ENCODE results near the gene ZNF821.
A peak's percentile ranks its signal among the peaks of the same experiment; 100 is the strongest.
"Not testable (repeated sequence)": the region's sequence is repeated elsewhere in the genome, so short reads cannot be mapped to it uniquely, and the experiment has no call there.

ZNF821 gene, protein sequence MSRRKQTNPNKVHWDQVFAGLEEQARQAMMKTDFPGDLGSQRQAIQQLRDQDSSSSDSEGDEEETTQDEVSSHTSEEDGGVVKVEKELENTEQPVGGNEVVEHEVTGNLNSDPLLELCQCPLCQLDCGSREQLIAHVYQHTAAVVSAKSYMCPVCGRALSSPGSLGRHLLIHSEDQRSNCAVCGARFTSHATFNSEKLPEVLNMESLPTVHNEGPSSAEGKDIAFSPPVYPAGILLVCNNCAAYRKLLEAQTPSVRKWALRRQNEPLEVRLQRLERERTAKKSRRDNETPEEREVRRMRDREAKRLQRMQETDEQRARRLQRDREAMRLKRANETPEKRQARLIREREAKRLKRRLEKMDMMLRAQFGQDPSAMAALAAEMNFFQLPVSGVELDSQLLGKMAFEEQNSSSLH

DNA sequence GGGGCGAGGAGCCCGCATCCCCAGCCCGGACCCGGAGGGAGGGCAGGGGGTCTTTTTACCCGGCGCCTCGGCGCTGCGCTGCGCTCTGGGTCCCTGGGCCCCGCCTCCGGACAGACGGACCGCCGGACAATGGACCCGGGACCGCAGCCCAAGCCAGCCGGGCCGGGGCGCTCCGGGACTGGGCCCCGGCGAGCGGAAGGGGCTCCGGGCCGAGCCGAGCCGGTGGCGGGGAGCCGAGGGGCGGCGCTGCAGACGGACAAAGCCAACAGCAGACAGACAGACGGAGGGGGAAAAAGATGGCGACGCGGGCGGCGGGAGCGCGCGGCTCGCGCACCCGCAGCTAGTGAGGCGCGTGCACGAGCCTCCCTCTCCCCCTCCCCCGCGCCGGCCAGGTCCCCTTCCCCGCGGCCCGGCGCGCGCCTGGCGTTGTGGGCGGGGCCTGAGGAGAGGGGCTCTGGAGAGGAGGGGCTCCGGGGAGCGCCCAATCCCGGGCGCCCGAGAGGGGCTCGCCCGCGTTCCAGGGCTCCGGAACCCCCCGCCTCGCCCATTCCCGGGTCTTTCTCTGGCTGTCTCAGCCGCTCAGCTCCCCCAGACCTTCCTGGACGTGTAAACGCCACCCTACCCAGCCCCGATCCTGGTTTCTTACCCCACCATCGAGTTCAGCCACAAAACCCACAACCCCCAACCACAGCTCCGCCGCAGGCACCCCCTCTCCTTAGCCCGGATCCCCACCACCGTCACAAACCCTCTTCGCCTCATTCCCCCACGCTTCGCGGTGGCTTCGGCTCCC lies at the start of gene ZNF821:
Gene ZNF821 (minus strand): TSS at position 334 of the 790 bp plus-strand sequence. CDS start 4,236 bp downstream, outside the sequence.
- DNase-seq (ENCODE audit: low spot score) = peak; percentile 62

DNA sequence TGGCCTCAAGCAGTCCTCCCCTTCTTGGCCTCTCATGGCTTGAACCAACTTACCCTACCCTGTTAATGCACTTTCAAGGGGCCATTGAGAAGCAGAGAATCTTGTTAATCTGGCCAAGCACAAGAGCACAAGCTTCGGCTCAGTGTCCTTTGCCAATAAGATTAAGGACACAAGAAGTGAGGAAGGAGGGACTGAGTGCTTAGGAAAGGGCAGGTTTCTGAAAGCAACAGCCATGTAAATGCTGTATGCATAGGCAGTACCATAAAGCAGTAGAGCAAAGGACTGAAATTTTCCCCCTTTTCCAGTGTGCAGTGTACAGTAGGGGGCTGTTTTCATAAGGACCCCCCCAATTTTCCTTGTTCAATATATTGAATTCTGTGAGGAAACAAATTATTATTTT lies 49.0 kb upstream of the ZNF821 start:
- no peak for DNase-seq (ENCODE audit: low spot score)

DNA sequence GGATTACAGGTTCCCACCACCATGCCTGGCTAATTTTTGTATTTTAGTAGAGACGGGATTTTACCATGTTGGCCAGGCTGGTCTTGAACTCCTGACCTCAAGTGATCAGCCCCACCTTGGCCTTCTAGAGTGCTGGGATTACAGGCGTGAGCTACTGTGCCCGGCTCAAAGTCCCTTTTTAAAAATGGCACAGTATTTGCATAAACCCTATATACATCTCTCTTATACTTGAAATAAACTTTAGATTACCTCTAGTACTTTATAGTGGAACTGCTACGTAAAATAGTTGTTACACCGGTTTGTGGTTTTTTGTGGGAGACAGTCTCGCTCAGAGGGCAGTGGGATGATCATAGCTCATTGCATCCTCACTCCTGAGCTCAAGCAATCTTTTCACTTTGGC lies 47.6 kb upstream of the ZNF821 start:
- no peak for DNase-seq (ENCODE audit: low spot score)

DNA sequence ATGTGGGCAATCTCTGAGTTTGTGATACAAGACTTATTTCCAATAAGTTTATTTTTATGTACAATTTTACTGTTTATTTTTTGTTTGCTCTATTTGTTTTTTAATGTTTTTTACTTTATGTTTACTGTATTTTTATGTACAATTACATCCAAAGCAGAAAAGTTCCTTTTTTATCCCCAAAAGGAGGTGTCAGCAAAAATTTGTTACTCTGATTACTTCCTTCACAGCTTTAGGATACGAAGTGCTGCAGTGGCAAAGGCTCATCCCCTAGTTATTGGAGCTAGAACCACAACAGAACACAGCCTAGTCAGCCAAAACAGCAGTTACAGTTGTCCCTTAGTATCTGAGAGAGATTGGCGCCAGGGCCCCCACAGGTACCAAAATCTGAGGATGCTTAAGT lies 47.0 kb upstream of the ZNF821 start:
- DNase-seq (ENCODE audit: low spot score) = no peak

DNA sequence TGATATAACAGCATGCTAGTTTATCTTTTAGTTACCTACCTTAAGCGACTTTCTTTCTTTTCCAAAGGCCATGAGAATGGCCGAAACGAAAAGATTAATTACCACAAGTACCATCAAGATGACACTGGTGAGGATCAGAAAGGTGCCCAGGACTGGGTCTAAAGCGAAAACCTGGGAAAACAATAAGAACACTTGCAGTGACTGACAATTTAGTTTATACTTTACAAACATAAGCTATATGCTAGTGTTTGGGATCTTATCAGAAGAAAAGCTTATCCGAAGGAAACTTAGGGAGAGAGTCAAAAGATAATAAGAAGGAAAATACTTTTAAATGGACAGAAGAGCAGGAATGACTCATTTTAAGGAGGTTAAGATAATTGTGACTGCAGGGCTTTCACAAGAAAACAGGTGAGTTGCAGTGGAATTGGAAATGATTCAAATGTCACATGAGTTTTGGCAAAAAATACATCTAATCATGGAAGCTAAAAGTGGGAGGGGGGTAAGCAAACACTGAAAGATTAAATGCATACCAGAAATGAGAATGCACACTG lies 46.1 kb upstream of the ZNF821 start:
- no peak for DNase-seq (ENCODE audit: low spot score)

DNA sequence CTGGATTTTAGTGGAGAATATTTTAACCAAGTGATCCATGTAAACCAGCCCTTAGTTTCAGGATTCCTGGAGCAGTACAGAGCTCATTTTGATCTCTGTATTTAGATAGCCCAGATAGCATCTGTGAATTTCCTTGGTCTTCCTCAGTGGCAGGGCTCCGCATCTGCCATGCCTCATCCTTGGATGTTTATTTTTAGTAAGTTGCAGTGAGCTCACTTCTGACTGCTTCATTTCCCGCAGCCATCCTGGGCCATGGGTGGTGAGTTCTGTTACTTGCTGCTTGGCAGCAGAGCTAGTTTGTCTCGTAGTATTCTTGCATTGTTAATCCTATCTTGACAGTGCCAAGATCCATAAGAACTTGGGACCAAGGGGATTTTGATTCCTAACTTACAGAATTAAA lies 45.1 kb upstream of the ZNF821 start:
- DNase-seq (ENCODE audit: low spot score) = no peak

DNA sequence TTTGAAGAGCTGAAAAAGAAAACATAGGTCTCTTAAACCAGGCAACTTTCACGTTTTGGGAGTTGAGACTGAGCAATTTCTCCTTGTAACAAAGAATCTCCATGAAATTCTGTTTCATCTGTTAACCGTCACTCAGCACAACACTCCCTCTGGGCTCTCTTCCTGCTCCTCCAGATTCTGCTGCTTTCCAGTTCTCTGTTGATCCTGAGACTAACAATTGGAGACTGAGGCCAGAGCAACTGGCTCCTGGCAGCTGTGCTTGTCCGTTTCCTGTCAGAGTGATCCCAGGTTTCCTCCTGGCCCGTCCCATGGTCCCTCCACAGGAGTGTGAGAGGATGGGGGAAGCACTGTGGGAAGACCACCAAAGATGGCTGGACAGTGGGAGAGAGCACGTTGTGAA lies 43.8 kb upstream of the ZNF821 start:
- no peak for DNase-seq (ENCODE audit: low spot score)

DNA sequence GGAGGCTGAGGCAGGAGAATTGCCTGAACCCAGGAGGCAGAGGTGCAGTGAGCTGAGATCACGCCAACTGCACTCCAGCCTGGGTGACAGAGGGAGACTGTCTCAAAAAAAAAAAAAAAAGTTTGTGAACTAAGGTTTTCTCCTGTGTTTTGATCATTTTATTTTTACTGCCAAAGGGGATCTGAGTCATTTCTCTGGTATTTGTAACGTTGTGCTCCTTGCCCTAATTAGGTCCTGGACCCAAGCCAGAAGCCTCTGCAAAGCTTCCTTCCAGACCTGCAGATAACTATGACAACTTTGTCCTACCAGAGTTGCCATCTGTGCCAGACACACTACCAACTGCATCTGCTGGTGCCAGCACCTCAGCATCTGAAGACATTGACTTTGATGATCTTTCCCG lies 43.4 kb upstream of the ZNF821 start:
- peak; percentile 8 for DNase-seq (ENCODE audit: low spot score)

DNA sequence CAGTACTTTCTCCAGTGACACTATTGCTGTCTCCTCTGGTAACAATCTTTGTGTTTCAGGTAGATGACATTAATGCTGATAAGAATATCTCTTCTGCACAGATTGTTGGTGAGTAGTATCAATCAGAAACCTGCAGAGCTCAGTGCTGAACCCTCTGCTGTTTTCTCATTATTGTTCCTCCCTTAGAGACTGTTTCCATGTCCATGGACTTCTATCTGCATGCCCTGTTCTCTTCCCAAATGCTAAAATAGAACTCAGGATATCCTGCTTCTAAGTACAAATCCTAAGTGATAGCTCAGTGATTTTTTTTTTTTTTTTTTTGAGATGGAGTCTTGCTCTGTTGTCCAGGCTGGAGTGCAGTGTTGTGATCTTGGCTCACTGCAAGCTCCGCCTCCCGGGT lies 40.7 kb upstream of the ZNF821 start:
- DNase-seq (ENCODE audit: low spot score) = no peak

DNA sequence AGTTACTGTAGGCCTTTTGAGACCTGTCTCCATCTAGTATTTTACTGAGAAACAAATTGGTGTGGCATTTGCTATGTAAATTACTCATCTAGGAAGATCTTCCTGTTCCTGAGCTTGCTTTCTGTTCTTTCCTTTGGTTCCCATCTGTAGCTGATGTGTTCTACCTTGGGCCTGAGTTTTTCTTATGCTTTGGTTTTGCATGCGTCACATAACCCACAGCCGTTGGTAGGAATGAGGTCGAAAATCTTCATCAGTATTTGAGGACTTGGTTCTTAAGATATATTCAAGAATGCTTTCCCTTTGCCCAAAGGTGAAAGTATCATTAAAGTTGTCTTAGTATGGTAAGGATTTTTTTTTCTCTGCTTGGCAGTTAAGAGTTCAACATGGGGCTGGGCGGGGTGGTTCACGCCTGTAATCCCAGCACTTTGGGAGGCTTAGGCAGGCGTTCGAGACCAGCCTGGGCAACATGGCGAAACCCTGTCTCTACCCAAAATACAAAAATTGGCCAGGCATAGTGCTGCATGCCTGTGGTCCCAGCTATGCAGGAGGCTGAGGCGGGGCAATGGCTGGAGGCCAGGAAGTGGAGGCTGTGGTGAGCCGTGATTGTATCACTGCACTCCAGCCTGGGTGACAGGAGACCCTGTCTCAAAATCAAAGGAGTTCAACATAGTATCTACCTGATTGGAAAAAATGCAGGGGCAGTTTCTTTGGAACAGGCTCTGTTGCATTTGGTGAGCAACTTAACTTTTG lies 40.1 kb upstream of the ZNF821 start:
- DNase-seq (ENCODE audit: low spot score) = no peak

DNA sequence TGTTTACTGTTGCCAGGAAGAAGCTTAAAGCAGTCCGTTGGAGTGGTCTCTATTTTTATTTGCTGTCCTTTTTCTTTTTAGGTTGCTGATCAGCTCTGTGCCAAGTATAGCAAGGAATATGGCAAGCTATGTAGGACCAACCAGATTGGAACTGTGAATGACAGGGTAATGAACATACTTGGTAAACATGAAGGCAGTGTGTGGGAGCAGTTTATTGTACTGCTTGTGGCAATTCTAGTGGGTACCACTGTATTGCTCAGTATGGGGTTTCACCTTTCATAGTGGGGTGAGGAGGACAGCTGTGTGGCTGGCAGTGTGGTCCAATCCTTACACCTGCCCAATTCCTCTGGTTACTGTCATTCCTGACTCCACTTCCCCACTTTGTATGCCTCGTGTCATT lies 36.7 kb upstream of the ZNF821 start:
- DNase-seq (ENCODE audit: low spot score) = no peak

DNA sequence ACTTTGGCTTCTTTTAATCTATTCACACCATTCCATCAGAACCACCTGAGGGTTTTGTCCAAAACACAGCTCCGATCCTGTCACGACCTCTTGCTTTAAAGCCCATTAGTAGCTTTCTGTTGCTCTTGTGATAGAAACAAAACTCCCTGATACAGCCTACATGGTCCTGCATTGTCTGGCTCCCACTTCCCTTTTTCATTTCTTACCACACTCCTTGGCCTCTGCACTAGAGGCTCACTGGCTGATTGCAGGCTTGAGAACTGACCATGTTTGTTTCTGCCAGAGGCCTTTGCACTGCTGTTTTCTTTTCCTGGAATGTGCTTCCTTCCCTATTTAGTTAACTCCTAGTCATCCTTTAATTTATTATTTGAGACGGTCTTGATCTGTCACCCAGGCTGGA lies 35.1 kb upstream of the ZNF821 start:
- DNase-seq (ENCODE audit: low spot score) = no peak

DNA sequence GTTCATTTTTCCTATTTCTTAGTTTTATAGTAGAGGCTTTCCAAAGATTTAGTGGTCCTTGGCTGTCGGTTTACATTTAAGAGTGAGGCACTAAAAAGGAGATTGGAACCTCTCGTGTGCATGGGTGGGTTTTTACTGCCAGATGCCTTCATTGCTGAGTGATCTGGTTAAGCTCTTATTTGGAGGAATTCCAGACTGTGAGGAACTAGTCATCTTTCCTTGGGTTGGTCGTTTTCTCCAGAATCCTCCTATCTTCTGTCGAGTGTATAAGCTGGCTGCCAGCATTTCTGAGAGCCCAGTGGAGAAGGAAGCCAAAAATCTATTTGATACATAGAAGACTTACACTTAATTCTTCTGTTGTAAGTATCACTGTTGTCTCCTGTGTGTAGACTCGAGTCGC lies 33.9 kb upstream of the ZNF821 start:
- DNase-seq (ENCODE audit: low spot score) = no peak

DNA sequence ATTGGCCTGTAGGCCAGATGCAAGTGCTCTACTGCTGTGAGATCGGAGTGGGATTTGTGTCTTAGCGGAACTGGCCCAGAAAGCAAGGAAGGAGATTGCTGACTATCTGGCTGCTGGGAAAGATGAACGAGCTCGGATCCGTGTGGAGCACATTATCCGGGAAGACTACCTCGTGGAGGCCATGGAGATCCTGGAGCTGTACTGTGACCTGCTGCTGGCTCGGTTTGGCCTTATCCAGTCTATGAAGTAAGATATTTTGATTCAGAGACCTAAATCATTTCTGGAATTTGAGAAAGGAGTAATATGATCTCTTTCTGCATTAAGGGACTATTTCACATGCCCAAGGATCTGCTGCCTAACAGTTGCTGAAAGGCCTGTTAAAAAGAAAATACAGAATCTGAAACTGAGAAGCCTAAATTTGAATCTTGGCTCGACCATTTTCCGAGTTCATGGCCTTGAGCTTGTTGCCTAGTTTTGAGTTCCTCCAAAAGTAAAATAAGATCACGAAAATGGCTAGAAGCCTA lies 32.5 kb upstream of the ZNF821 start:
- DNase-seq (ENCODE audit: low spot score) = no peak

DNA sequence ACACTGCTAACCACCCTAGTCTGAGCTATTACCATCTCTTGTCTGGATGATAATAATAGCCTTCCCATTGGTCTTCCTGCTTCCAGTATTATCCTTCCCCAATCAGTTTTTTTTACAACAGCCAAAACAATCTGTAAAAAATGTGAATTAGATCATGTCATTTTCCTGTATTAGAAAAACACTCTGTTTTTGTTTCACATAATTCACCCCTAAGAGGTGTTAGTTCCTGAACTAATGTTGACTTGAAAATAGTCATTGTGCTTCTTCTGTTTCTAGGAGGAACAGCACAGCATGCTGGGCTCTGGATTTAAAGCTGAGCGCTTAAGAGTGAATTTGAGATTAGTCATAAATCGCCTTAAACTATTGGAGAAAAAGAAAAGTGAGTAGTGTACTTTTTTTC lies 31.4 kb upstream of the ZNF821 start:
- DNase-seq (ENCODE audit: low spot score) = no peak

DNA sequence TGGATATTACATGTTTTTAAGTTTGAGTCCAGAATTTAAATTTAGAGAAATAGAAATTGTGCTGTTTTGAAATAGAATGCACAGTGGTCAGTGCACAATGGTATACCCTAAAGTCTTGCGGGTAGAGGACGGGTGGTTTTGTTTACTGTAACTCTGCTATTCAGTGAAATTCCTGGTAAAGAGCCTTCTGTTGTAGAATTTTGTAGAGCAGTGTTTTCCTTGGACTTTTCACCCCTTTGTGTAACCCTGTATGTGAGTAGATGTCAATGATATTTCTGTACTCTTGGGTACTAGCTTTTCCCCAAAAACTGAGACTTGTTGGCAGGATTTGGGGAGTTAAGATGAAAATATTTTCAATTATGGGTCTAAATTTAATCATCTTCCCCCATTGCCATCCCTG lies 30.8 kb upstream of the ZNF821 start:
- no peak for DNase-seq (ENCODE audit: low spot score)

DNA sequence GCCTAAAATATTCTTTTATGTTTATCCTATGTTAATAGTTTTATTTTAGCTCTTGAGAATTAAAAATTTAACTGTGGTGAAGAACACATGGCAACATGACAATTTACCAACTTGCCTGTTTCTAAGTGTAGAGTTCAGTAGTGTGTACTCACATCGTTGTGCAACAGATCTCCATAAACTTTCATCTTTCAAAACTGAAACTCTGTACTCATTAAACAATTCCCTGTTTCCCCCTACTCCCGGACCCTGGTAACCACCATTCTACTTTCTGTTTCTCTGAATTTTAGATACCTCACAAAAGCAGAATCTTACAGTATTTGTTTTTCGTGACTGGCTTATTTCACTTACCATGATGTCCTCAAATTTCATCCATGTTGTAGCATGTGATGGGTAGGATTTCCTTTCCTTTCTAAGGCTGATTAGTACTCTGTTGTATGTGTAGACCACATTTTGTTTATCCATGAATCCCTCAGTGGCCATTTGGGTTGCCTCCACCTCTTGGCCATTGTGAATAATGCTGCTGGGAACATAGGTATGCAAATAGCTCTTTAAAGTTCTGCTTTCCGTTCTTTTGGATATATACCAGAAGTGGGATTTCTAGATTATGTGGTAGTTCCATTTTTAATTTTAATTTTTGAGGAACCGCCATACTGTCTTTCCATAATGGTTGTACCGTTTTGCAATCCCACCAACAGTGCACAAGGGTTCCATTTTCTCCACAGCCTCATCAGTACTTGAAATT lies 28.7 kb upstream of the ZNF821 start:
- no peak for DNase-seq (ENCODE audit: low spot score)

DNA sequence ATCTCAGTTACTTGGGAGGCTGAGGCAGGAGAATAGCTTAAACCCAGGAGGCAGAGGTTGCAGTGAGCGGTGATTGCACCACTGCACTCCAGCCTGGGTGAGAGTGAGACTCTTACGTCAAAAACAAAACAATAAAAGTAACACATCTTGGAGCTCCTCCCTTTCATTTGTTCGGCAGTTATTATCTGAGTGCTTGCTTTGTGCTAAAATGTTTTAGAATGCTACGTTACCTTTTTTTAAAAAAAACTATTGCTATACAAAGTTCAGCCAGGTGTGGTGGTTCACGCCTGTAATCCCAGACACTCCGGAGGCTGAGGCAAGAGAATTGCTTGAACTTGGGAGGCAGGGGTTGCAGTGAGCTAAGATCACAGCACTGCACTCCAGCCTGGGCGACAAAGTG lies 27.1 kb upstream of the ZNF821 start:
- DNase-seq (ENCODE audit: low spot score) = no peak

DNA sequence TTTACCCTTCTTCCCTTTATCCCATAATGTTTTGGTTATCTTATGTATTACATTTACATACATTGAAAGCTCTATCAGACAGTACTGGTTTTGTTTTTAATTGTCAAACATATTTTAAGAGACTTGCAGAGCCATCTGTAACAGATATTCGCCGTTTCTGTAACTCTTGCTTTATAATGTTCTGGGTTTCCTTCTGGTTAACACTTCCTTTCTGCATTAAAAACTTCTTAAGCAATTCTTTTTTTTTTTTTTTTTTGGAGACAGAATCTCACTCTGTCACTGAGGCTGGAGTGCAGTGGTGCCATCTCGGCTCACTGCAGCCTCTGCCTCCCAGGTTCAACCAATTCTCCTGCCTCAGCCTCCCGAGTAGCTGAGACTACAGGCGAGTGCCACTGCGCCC lies 21.8 kb upstream of the ZNF821 start:
- DNase-seq (ENCODE audit: low spot score) = not testable (repeated sequence)

DNA sequence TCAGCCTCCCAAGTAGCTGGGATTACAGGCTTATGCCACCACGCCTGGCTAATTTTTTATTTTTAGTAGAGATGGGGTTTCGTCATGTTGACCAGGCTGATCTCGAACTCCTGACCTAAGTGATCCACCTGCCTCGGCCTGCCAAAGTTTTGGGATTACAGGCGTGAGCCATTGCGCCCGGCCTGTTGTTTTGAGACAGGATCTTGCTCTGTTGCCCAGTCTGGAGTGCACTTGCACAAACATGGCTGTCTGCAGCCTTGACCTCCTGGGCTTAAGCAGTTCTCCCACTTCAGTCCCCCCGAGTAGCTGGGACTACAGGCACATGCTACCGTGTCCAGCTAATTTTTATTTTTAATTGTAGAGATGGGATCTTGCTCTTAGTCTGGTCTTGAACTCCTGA lies 20.3 kb upstream of the ZNF821 start:
- no peak for DNase-seq (ENCODE audit: low spot score)

DNA sequence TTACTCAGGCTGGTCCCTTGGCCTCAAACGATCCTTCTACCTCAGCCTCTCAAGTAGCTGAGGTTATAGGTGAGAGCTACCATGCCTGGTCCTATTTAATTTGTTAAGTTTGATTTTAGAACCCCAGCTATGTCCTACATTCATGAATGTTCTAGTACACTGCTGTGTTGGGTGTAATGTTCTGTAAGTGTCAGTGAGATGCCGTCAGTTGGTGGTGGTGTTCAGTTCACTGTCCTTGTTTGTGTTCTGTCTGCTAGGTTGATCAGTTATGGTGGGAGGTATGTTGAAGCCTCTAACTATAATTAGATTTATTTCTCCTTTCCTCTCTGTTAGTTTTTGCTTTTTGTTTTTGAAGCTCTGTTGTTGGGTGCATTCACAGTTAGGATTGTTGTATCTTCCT lies 19.6 kb upstream of the ZNF821 start:
- no peak for DNase-seq (ENCODE audit: low spot score)

Measured in CD4-positive, alpha-beta T cell treated with Interleukin-2 at 100 ng/mL for 4 hours (primary cell).